Measurements from ENCODE around the gene KLHL15. TPM values are rescaled to one million over a fixed set of nuclear protein-coding genes. Genes with fewer than 3 reads are reported as not detected.

The KLHL15 gene
- total and polyA plus RNA-seq, 2 donors (not counting 3 experiments of a cell fraction or from before 2014, with no cell fraction given), result 1.4 to 3.6 TPM

GRCh38 chrX:23982891-23983290, 44.1 kb downstream of the KLHL15 start:
- ChIA-PET CTCF (no interaction called here), POLR2A (no interaction called here)
- no peaks in the 10 kb centered on the region for H4K20me1 ChIP-seq (replicated peaks; ENCODE audit: control insufficient read depth, extremely low read depth, insufficient read depth, low read length)
- no peak overlapping the region for H2AFZ ChIP-seq (ENCODE audit: low read depth, low read length)
- no peaks in the 10 kb centered on the region for H3K4me1 ChIP-seq (ENCODE audit: control insufficient read depth, extremely low read depth, insufficient read depth, low read length)
- DNase-seq (ENCODE audit: low read depth, low spot score) (no peak), FAIRE-seq (no peak)
- H3K27ac ChIP-seq (ENCODE audit: insufficient read depth, low read depth, low read length), result no peak overlapping the region
- H3K4me3 ChIP-seq (replicated peaks in 1 of 3; ENCODE audit: insufficient read depth in 1 of 3, low read depth in 1 of 3, low read length in 3 of 3), result no peak overlapping the region
- H3K36me3 ChIP-seq (ENCODE audit: control insufficient read depth in 2 of 2, extremely low read depth in 1 of 2, insufficient read depth in 2 of 2, low read length in 2 of 2), result no peaks in the 10 kb centered on the region
- no peaks in the 10 kb centered on the region for H3K27me3 ChIP-seq (ENCODE audit: control insufficient read depth in 2 of 2, insufficient read depth in 2 of 2, low read length in 2 of 2)
- H3K9ac ChIP-seq (replicated peaks; ENCODE audit: extremely low read depth, insufficient read depth, low read length), result no peak overlapping the region
- dilution Hi-C loops (cut with MboI; ENCODE audit: extremely low pct_ligation_motif_present, low sequenced_read_pairs), result no loop called here
- intact Hi-C loops (cut with micrococcal nuclease), result no loop called here
- H3K9me1 ChIP-seq (replicated peaks; ENCODE audit: control insufficient read depth, extremely low read depth, insufficient read depth, low read length), result no peaks in the 10 kb centered on the region
- no peaks in the 10 kb centered on the region for H3K9me3 ChIP-seq (replicated peaks; ENCODE audit: control insufficient read depth, insufficient read depth, low read length)
- no peaks in the 10 kb centered on the region for H3K79me2 ChIP-seq (ENCODE audit: control insufficient read depth, insufficient read depth, low read length)
- TF ChIP-seq, protein P1, sequence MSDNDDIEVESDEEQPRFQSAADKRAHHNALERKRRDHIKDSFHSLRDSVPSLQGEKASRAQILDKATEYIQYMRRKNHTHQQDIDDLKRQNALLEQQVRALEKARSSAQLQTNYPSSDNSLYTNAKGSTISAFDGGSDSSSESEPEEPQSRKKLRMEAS (IDR thresholded peaks at IDR 0.05; ENCODE audit: insufficient read depth, insufficient read length), result no peak
- no peak for TF ChIP-seq POLR2AphosphoS5 (IDR thresholded peaks at IDR 0.05; ENCODE audit: insufficient read depth, low read depth, low read length)
- TF ChIP-seq POLR2A (IDR thresholded peaks at IDR 0.05; ENCODE audit: low read depth, low read length), result no peak
- TF ChIP-seq GATA2 (IDR thresholded peaks at IDR 0.05; ENCODE audit: insufficient read depth, insufficient read length, low read depth, low read length), result no peak
- no peak for TF ChIP-seq EZH2 (IDR thresholded peaks at IDR 0.05; ENCODE audit: borderline replicate concordance, low read depth, low read length, severe bottlenecking)
- TF ChIP-seq, protein P2, sequence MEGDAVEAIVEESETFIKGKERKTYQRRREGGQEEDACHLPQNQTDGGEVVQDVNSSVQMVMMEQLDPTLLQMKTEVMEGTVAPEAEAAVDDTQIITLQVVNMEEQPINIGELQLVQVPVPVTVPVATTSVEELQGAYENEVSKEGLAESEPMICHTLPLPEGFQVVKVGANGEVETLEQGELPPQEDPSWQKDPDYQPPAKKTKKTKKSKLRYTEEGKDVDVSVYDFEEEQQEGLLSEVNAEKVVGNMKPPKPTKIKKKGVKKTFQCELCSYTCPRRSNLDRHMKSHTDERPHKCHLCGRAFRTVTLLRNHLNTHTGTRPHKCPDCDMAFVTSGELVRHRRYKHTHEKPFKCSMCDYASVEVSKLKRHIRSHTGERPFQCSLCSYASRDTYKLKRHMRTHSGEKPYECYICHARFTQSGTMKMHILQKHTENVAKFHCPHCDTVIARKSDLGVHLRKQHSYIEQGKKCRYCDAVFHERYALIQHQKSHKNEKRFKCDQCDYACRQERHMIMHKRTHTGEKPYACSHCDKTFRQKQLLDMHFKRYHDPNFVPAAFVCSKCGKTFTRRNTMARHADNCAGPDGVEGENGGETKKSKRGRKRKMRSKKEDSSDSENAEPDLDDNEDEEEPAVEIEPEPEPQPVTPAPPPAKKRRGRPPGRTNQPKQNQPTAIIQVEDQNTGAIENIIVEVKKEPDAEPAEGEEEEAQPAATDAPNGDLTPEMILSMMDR (IDR thresholded peaks at IDR 0.05; ENCODE audit: extremely low read depth in 1 of 2, insufficient read depth in 1 of 2, low read depth in 1 of 2, low read length in 2 of 2), result no peak
- TF ChIP-seq JUN (IDR thresholded peaks at IDR 0.05; ENCODE audit: borderline replicate concordance, insufficient read depth, insufficient read length, low read depth), result no peak
- TF ChIP-seq MYC (IDR thresholded peaks at IDR 0.05; ENCODE audit: low read depth, low read length), result no peak
- TF ChIP-seq FOS (IDR thresholded peaks at IDR 0.05; ENCODE audit: borderline replicate concordance, insufficient read depth, low read length), result no peak
- H3K4me2 ChIP-seq (ENCODE audit: insufficient read depth, low read length), result no peak overlapping the region
- BruUV-seq (replicated peaks), result no TSS peak
